Fibroblast of the aortic adventitia (primary cell): ENCODE results near the gene SLC35B4. TPM values are rescaled to one million over a fixed set of nuclear protein-coding genes. Genes with fewer than 3 reads are reported as not detected.

Experiments used
- DNase-seq: peaks from one replicate; pipeline ENCODE4 v3.0.0-alpha.2; 2010; ENCODE audit warnings: low read depth
- H3K4me3 ChIP-seq: 2 replicates; pipeline ENCODE4 v1.5.1; 2011; ENCODE audit warnings: low read depth, mild to moderate bottlenecking, control low read depth, low read length, moderate library complexity
- CTCF ChIP-seq: IDR thresholded peaks from 2 replicates; pipeline ENCODE4 v1.5.1; 2011; ENCODE audit warnings: mild to moderate bottlenecking, low read length, control low read depth, inconsistent platforms; ENCODE audit not compliant: insufficient read depth
- total RNA-seq: library from RNA; depleted of rRNA; stranded (reverse); fragments of >200 nt; gene quantifications from 2 replicates; pipeline ENCODE4 v1.2.3, GENCODE V29; 2012; ENCODE audit warnings: low replicate concordance

The SLC35B4 gene
- total RNA-seq, 1 donor: 18.4 TPM

- no peak for TF ChIP-seq CTCF
- no peak for DNase-seq
- no peak overlapping the region for H3K4me3 ChIP-seq
Measured at GRCh38 chr7:134332892-134333291, 16.2 kb upstream of the SLC35B4 start.

GRCh38 chr7:134331393-134331792 lies 14.7 kb upstream of the SLC35B4 start:
- no peak overlapping the region for H3K4me3 ChIP-seq
- no peak for DNase-seq
- no peak for TF ChIP-seq CTCF

- no peak for TF ChIP-seq CTCF
- no peak for DNase-seq
- no peak overlapping the region for H3K4me3 ChIP-seq
Measured at GRCh38 chr7:134330974-134331373, 14.2 kb upstream of the SLC35B4 start.

GRCh38 chr7:134329614-134330346 lies 13.1 kb upstream of the SLC35B4 start:
- no peak overlapping the region for H3K4me3 ChIP-seq
- no peak for TF ChIP-seq CTCF
- no peak for DNase-seq

- DNase-seq: no peak
- no peak overlapping the region for H3K4me3 ChIP-seq
- TF ChIP-seq CTCF: no peak
Measured at GRCh38 chr7:134328900-134329299, 12.2 kb upstream of the SLC35B4 start.

- DNase-seq: peak; percentile 53
- H3K4me3 ChIP-seq: no peak overlapping the region
- peak; percentile 50 for TF ChIP-seq CTCF
Measured at GRCh38 chr7:134327896-134328295, 11.2 kb upstream of the SLC35B4 start.

GRCh38 chr7:134324107-134324506 lies 7.4 kb upstream of the SLC35B4 start:
- DNase-seq: no peak
- H3K4me3 ChIP-seq: no peak overlapping the region
- TF ChIP-seq CTCF: no peak
